ENCODE measurements around the gene TOMM40L.

TOMM40L gene

DNA sequence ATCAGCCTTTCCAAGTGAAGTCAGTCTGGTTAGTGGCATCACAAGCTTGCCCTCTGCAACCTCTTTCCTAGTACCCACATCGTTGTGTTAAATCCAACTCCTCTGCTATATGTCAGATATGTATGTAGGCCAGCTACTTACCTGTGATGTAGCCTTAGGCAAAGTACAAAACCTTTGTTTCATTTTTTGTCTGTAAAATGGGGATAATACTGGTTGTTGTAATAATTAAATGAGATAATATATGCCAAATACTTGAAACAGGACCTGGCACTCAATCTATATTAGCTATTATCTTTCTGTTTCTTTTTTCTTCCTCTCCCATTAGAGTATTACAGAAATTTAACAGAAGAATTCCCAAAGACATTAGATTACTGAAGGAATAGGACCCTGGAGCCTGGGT lies 33.9 kb downstream of the TOMM40L start:
- H3K9me3 ChIP-seq (ENCODE audit: control insufficient read depth, insufficient read depth, low read length), result peaks cover 8% of the 10 kb centered on the region
- peaks cover 36% of the 10 kb centered on the region for H3K27me3 ChIP-seq (ENCODE audit: control insufficient read depth, insufficient read depth, low read length)
- no peak overlapping the region for H3K27ac ChIP-seq (ENCODE audit: low read depth, low read length)
- no peaks in the 10 kb centered on the region for H3K36me3 ChIP-seq (ENCODE audit: control insufficient read depth, insufficient read depth, low read length)
- no peak overlapping the region for H3K9ac ChIP-seq (ENCODE audit: low read depth, low read length)
- peaks cover 16% of the 10 kb centered on the region for H3K4me1 ChIP-seq (ENCODE audit: control insufficient read depth, insufficient read depth, low read length)
- H3K4me3 ChIP-seq (ENCODE audit: low read depth, low read length), result no peak overlapping the region

DNA sequence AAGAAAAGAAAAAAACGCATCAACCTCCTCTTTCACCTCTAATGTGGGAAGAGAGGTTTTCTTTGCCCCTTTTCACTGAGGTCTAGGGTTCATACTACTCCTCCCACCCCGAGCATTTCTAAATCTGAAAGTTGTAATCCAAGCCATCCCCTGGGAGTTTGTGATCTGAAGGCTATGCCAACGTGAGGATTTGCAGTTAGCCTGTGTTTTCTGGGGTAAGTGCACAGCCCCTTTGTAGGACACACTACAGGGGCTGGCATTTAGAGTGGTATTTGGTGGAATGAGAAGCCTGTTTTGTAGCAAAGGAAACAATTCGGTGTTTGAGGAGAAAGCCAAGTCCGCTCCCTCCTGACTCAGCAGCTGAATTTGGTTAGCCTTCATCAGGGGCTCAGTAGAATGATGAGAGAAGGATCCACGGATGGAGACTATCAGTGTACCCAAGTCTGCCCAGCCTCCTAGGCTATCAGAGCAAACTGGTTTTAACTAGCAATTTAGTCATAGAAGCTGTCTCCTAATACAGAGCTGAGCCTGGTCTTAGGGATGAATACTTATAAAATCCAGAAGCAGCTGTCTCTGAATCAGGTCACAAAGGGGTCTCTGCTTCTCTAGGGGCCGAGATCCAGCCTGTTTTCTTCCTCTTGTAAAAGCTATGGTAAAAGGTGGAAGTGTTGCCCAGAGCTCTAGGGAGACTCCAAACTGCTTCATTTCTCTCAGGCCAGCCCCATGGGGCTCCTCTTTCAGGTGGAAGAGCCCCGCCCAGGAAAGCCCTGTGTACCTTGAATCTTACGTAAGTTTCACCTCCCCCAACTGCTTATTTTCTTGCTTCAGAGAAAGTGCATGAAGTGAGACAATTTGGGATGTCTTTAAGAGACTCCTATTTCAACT lies 34.8 kb downstream of the TOMM40L start:
- H3K9me3 ChIP-seq (ENCODE audit: control insufficient read depth, insufficient read depth, low read length), result peaks cover 8% of the 10 kb centered on the region
- peaks cover 16% of the 10 kb centered on the region for H3K4me1 ChIP-seq (ENCODE audit: control insufficient read depth, insufficient read depth, low read length)
- no peak overlapping the region for H3K27ac ChIP-seq (ENCODE audit: low read depth, low read length)
- peaks cover 36% of the 10 kb centered on the region for H3K27me3 ChIP-seq (ENCODE audit: control insufficient read depth, insufficient read depth, low read length)
- no peak overlapping the region for H3K4me3 ChIP-seq (ENCODE audit: low read depth, low read length)
- H3K36me3 ChIP-seq (ENCODE audit: control insufficient read depth, insufficient read depth, low read length), result no peaks in the 10 kb centered on the region
- H3K9ac ChIP-seq (ENCODE audit: low read depth, low read length), result no peak overlapping the region

DNA sequence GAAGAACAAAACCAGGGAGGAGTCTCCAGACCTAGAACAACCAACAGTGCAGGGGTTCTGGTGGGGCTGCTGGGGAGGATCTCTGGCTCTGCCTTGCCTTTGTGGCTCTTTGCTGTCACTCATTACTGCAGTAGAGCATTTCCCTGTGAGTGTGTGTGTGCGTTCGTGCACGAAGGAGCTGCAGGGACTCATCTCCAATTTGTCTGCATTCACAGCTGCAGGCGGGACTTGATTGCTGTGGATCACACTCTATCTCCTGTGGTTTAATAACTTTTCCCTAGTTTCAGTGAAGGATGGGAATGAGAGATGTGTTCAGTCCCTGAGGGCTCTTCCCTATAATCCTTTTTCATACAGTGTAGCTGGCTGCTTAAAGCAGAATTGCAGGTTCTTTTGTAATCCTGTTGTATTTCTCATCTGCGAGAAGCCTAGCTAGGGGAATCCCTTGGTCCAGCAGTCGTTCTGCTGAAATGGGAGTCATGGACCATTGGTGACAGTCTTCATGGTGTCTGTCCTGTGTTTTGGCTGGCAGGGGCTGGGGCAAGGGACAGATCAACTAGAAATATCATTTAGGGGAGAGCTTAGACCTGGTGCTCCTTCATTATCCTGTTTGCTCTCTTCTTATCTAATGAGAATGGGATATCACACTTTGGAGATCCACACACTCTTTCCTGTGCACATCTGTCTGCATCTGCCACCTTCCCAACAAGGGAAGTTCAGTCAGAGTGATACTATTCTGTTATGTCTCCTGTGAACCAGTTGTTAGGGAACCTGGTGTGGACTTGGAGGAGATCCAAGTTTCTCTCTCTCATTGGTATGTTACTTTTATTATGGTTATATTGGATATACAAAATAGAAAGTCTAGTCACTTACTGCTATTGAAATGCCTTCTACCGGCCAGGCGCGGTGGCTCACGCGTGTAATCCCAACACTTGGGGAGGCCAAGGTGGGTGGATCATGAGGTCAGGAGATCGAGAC lies 35.7 kb downstream of the TOMM40L start:
- H3K4me3 ChIP-seq (ENCODE audit: low read depth, low read length), result no peak overlapping the region
- peaks cover 36% of the 10 kb centered on the region for H3K27me3 ChIP-seq (ENCODE audit: control insufficient read depth, insufficient read depth, low read length)
- H3K4me1 ChIP-seq (ENCODE audit: control insufficient read depth, insufficient read depth, low read length), result peaks cover 20% of the 10 kb centered on the region
- H3K36me3 ChIP-seq (ENCODE audit: control insufficient read depth, insufficient read depth, low read length), result no peaks in the 10 kb centered on the region
- H3K27ac ChIP-seq (ENCODE audit: low read depth, low read length), result no peak overlapping the region
- no peak overlapping the region for H3K9ac ChIP-seq (ENCODE audit: low read depth, low read length)
- H3K9me3 ChIP-seq (ENCODE audit: control insufficient read depth, insufficient read depth, low read length), result peaks cover 8% of the 10 kb centered on the region

DNA sequence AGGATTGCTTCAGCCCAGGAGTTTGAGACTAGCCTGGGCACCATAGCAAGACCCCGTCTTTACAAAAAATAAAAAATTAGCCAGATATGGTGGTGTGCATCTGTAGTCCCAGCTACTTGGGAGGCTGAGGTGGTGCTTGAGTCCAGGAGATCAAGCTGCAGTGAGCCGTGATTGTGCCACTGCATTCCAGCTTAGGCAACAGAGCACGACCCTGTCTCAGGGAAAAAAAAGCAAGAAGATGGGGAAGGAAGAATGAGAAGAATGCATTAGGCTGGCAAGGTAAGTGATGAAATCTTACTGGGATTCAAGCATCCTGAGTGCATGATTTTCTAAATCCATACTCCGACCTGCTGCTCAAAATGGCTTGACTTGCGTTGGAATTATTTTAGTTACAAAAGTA lies 39.4 kb downstream of the TOMM40L start:
- Histone ChIP-seq H3K9me3 (ENCODE audit: control insufficient read depth, insufficient read depth, low read length) (no peaks in the 10 kb centered on the region), H3K27me3 (ENCODE audit: control insufficient read depth, insufficient read depth, low read length) (peaks cover 13% of the 10 kb centered on the region), H3K27ac (ENCODE audit: low read depth, low read length) (no peak overlapping the region), H3K36me3 (ENCODE audit: control insufficient read depth, insufficient read depth, low read length) (no peaks in the 10 kb centered on the region), H3K9ac (ENCODE audit: low read depth, low read length) (no peak overlapping the region), H3K4me3 (ENCODE audit: low read depth, low read length) (no peak overlapping the region), H3K4me1 (ENCODE audit: control insufficient read depth, insufficient read depth, low read length) (peaks cover 18% of the 10 kb centered on the region)

DNA sequence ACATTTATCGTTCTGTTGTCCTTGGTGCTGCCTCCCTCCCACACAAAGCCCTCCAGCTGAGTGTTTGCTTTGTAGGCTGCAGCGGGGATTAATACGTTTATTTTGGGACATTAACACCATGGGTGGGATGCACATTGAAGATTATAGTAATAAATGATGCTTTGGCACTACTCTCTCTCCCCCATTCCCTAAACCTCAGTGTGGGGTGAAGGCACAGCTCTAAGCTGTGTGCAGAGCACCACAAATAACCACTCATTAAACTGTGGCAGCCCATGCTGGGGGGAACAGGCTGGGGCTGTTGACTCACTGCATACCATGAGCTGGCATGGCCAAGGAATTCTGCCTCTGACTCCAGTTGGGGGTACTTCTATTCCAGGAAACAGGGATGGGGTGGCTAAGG lies 40.3 kb downstream of the TOMM40L start:
- Histone ChIP-seq H3K4me1 (ENCODE audit: control insufficient read depth, insufficient read depth, low read length) (peaks cover 9% of the 10 kb centered on the region), H3K4me3 (ENCODE audit: low read depth, low read length) (no peak overlapping the region), H3K9ac (ENCODE audit: low read depth, low read length) (no peak overlapping the region), H3K27ac (ENCODE audit: low read depth, low read length) (no peak overlapping the region), H3K36me3 (ENCODE audit: control insufficient read depth, insufficient read depth, low read length) (no peaks in the 10 kb centered on the region), H3K9me3 (ENCODE audit: control insufficient read depth, insufficient read depth, low read length) (no peaks in the 10 kb centered on the region), H3K27me3 (ENCODE audit: control insufficient read depth, insufficient read depth, low read length) (peaks cover 4% of the 10 kb centered on the region)

DNA sequence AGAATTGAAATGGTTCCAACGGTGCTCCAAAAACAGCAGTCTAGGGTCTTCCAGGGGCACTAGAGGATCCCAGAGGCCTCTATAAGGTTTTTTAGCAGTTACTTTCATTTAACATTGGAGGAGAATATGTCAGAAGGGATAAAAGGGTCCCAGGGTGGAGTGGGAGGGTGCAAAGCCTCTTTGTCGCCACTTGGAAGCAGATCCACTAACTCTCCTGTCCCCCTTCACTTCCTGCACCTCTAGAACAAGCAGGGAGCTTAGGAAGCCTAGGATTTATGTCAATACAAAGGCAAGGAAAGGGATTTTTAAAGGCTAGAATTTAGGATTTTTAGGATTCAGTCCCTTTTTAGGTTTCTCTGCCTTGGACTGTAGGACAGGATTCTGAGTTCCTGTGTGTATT lies 41.0 kb downstream of the TOMM40L start:
- H3K27me3 ChIP-seq (ENCODE audit: control insufficient read depth, insufficient read depth, low read length), result no peaks in the 10 kb centered on the region

DNA sequence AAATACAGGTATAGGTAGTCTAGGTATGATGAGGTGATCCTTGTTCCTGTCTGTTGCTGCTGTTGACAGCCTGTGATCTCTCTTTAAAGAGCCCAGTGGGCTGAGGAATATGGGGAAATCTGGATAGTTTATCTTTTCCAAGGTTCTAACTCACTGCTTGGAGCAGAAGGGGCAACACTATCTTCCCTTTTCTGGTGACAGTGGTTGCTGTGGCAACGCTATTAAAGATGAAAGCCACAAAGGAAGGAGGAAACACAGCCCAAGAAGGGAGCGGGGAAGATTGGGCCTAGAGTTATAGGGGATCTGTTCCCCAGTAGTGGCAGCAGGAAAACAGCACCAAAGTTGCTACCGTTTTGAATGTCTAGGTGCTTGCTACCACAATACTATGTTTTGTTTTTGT lies 41.5 kb downstream of the TOMM40L start:
- H3K36me3 ChIP-seq (ENCODE audit: control insufficient read depth, insufficient read depth, low read length), result no peaks in the 10 kb centered on the region
- H3K4me1 ChIP-seq (ENCODE audit: control insufficient read depth, insufficient read depth, low read length), result peaks cover 8% of the 10 kb centered on the region
- H3K27ac ChIP-seq (ENCODE audit: low read depth, low read length), result no peak overlapping the region
- no peaks in the 10 kb centered on the region for H3K9me3 ChIP-seq (ENCODE audit: control insufficient read depth, insufficient read depth, low read length)
- H3K27me3 ChIP-seq (ENCODE audit: control insufficient read depth, insufficient read depth, low read length), result no peaks in the 10 kb centered on the region
- H3K4me3 ChIP-seq (ENCODE audit: low read depth, low read length), result no peak overlapping the region
- H3K9ac ChIP-seq (ENCODE audit: low read depth, low read length), result no peak overlapping the region

More for the DNA sequence above, 41.0 kb downstream of the TOMM40L start:
- Histone ChIP-seq H3K4me1 (ENCODE audit: control insufficient read depth, insufficient read depth, low read length) (peaks cover 8% of the 10 kb centered on the region), H3K27ac (ENCODE audit: low read depth, low read length) (no peak overlapping the region), H3K9me3 (ENCODE audit: control insufficient read depth, insufficient read depth, low read length) (no peaks in the 10 kb centered on the region), H3K4me3 (ENCODE audit: low read depth, low read length) (no peak overlapping the region), H3K9ac (ENCODE audit: low read depth, low read length) (no peak overlapping the region), H3K36me3 (ENCODE audit: control insufficient read depth, insufficient read depth, low read length) (no peaks in the 10 kb centered on the region)

DNA sequence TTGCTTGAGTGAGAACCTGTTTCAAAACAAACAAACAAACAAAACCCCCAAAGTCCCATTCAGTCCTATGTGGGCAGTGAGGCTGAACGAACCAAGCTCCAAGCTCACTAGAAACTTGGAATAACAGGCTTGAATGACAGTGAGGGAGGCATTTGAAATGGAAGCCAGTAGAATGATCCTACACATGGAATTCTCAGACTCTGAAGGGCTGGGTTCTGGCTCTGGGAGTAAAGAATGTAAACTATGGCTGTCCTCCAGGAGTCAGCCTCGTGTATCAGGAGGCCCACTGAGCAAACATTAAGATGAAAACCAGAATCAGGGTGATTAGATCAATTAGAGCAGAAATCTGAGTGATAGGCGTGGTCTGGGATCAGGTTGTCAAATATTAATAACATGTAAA lies 47.5 kb downstream of the TOMM40L start:
- H3K4me3 ChIP-seq (ENCODE audit: low read depth, low read length), result no peak overlapping the region
- H3K27me3 ChIP-seq (ENCODE audit: control insufficient read depth, insufficient read depth, low read length), result no peaks in the 10 kb centered on the region; the same call in 1 of the 2 replicates
- no peaks in the 10 kb centered on the region for H3K9me3 ChIP-seq (ENCODE audit: control insufficient read depth, insufficient read depth, low read length)
- no peak overlapping the region for H3K27ac ChIP-seq (ENCODE audit: low read depth, low read length)
- H3K36me3 ChIP-seq (ENCODE audit: control insufficient read depth, insufficient read depth, low read length), result no peaks in the 10 kb centered on the region
- no peak overlapping the region for H3K9ac ChIP-seq (ENCODE audit: low read depth, low read length)
- no peaks in the 10 kb centered on the region for H3K4me1 ChIP-seq (ENCODE audit: control insufficient read depth, insufficient read depth, low read length)

DNA sequence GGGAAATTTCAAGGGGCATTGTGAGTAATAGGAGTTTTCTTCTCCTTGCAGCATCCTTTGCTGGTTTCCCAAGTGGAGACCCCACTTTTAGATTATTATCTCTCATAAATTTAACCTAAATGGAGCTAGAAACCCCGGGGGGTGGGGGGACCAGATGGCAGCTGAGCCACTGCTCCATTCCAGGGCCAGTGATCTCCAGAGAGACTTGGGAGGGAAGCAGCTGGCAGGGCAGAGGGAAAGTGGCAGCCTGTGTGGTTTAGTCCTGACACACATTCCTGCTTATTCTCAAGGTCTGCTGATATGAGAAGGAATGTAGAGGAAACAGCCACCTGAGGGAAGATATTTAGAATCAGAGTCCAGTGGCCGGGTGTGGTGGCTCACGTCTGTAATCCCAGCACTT lies 49.0 kb downstream of the TOMM40L start:
- H3K27ac ChIP-seq (ENCODE audit: low read depth, low read length), result no peak overlapping the region
- H3K4me1 ChIP-seq (ENCODE audit: control insufficient read depth, insufficient read depth, low read length), result no peaks in the 10 kb centered on the region
- H3K4me3 ChIP-seq (ENCODE audit: low read depth, low read length), result no peak overlapping the region
- H3K36me3 ChIP-seq (ENCODE audit: control insufficient read depth, insufficient read depth, low read length), result no peaks in the 10 kb centered on the region
- H3K9me3 ChIP-seq (ENCODE audit: control insufficient read depth, insufficient read depth, low read length), result no peaks in the 10 kb centered on the region
- no peaks in the 10 kb centered on the region; the same call in 1 of the 2 replicates for H3K27me3 ChIP-seq (ENCODE audit: control insufficient read depth, insufficient read depth, low read length)
- no peak overlapping the region for H3K9ac ChIP-seq (ENCODE audit: low read depth, low read length)
